Glomerular endothelial cell (primary cell): ENCODE data around the gene CNOT3. TPM values are rescaled to one million over a fixed set of nuclear protein-coding genes. Genes with fewer than 3 reads are reported as not detected.
"Not testable (repeated sequence)": the region's sequence is repeated elsewhere in the genome, so short reads cannot be mapped to it uniquely, and the experiment has no call there.

Experiments
- DNase-seq: peaks from one replicate; pipeline ENCODE4 v3.0.0-alpha.2; 2011; ENCODE audit warnings: low read depth, low spot score; ENCODE audit errors: extremely low read depth
- total RNA-seq: library from RNA; depleted of rRNA; stranded (reverse); fragments of >200 nt; gene quantifications from 2 replicates; pipeline ENCODE4 v1.2.3, GENCODE V29; 2015

The CNOT3 gene
- total RNA-seq, 1 donor from 2014 or later, result 29.5 TPM

DNA sequence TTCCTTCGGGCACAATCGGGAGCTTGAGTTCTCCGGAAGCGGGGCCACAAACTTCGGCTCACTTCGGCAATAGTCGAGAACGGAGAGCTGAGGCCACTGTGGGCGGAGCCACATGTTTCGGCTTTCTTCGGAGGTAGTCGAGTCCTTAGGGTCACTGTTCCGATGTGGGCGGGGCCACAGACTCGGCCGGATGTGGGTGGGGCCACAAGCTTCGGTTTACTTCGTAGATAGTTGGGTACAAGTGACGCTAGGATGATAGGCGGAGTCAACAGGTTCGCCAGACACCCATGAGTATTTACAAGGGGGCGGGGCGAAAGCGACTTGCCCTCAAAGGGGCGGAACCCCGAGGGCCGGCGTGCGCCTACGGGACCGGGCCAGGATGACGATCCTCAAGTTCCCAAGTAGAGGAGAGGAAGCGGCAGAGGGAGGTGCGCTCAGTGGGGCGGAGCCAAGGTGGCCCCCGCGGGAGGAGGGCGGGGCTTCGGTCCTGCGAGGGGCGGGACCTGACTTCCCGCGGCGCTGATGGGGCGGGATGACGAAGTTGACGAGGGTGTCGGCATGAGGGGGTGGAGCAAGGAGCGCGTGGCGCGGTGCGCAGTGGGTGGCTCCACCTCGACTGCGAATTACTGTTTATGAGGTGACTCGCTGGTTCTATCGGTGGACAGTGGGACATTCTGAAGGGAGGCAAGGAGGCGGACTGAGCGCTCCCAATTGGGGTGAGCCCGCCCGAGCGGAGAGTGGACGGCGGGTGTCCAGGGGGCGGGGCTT lies 52.4 kb downstream of the CNOT3 start:
- DNase-seq, result peak; percentile 100

DNA sequence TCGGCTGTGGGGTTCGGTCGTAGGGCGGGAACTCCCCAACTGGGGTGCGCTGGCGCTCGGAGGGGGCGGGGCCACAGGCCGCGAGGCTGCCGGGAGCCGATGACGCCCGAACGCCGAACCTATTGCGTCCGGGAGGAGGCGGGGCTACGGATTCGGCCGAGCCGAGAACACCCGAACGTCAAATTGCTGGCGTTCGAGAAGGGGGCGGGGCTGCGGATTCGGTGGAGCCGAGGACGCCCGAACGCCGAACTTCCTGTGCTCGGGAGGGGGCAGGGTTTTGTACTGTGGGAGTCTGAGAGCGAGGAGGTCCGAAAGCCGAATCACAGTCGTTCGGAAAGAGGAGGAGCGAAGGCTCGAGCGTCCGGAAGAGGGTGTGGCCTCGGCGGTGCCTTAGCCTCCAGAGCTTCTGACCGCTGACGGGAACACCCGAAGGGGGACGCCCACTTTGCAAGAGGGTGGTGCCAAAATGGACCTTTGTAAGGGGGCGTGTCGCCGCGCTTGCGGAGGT lies 53.0 kb downstream of the CNOT3 start:
- DNase-seq, result peak; percentile 94

DNA sequence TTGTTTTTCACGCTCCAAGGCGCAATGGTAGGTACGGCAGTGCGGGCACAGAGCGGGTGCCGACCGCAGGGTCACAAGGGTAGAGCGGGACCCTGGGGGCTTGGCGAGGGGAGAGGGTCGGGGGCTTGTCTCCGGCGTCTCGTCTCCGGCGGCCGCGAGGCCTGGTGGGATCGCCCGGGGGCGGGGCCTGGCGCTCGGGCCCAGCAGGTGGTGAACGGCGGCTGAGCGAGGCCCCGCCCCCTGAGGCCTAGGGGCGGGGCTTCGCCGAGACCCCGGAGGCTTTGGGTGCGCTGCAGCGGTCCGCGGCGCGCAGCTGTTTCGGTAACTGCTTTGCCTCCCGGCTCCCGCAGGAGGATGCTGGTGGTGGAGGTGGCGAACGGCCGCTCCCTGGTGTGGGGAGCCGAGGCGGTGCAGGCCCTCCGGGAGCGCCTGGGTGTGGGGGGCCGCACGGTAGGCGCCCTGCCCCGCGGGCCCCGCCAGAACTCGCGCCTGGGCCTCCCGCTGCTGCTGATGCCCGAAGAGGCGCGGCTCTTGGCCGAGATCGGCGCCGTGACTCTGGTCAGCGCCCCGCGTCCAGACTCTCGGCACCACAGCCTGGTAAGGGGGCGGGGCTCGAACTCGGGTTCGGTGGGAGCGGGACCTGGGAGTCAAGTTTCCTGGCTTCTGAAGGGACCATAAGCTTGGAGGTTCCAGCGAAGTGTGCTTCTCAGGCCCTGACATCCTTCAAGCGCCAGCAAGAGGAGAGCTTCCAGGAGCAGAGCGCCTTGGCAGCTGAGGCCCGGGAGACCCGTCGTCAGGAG lies 53.6 kb downstream of the CNOT3 start, which contains the start of gene TSEN34:
Gene TSEN34, plus strand, starts transcription at position 298 of the 800 bp plus-strand sequence. Its CDS starts 57 bp downstream, at position 355.
- DNase-seq, result no peak

DNA sequence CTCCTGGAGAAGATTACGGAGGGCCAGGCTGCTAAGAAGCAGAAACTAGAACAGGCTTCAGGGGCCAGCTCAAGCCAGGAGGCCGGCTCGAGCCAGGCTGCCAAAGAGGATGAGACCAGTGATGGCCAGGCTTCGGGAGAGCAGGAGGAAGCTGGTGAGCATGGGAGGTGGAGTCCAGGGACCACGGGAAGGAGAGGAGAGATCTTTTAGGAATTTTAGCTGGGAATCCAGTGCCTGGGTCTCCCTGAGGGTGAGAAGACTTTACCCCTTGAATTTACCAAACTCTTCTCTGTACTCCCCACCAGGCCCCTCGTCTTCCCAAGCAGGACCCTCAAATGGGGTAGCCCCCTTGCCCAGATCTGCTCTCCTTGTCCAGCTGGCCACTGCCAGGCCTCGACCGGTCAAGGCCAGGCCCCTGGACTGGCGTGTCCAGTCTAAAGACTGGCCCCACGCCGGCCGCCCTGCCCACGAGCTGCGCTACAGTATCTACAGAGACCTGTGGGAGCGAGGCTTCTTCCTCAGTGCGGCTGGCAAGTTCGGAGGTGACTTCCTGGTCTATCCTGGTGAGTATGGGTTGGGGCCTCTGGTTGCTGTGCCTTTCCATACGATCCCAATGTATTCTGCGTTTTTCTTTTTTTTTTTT lies 54.4 kb downstream of the CNOT3 start:
- DNase-seq, result no peak

DNA sequence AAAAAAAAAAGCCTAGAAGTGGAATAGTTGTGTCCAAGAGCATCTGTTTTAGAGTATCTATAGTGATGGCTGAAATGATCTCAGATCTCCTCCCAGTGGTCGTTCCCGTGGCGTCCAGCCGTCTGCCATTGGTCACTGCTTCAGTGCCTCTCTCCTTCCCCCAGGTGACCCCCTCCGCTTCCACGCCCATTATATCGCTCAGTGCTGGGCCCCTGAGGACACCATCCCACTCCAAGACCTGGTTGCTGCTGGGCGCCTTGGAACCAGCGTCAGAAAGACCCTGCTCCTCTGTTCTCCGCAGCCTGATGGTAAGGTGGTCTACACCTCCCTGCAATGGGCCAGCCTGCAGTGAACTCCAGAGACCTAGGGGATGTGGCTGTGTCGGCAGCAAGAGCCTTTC lies 55.4 kb downstream of the CNOT3 start:
- DNase-seq, result no peak

DNA sequence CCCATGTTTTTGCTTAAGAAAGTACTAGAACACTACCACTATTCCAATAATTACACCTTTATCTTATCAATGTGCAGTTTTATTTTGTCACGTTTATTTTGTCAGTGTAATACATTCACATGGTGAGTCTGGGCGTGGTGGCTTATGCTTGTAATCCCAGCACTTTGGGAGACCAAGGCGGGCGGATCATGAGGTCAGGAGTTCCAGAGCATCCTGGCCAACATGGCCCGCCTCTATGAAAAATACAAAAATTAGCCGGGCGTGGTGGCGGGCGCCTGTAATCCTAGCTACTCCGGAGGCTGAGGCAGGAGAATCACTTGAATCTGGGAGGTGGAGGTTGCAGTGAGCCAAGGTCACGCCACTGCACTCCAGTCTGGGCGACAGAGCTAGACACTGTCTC lies 56.9 kb downstream of the CNOT3 start:
- not testable (repeated sequence) for DNase-seq

DNA sequence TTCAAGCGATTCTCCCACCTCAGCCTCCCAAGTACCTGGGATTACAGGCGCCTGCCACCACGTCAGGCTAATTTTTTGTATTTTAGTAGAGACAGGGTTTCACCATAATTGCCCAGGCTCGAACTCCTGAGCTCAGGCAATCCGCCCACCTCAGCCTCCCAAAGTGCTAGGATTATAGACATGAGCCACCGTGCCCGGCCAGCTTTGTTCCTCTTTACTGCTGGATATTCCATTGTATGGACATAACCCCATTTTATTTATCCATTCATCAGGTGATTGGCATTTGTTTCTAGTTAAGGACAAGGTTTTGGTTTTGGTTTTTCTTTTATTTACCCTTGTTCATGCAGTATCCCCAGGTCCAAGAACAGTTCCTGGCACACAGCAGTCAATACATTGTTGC lies 59.0 kb downstream of the CNOT3 start:
- no peak for DNase-seq

DNA sequence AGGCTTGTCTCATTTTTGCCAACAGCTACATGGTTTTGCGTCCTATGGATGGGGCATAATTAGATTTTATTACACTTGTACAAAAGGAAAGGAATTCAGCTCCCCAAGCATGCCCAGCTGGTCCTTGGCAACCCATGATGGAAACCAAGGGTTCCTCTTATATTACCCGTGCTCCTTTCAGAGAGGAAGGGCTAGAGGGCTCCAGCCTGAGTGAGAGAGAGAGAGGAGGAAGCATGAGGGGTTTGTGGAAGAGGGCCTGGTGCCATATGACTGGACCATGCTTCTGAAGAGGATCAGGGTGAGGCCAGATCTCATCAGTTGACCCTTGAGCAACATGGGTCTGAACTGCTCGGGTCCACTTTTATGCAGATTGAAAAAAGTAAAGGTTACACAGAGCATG lies 59.6 kb downstream of the CNOT3 start:
- no peak for DNase-seq

DNA sequence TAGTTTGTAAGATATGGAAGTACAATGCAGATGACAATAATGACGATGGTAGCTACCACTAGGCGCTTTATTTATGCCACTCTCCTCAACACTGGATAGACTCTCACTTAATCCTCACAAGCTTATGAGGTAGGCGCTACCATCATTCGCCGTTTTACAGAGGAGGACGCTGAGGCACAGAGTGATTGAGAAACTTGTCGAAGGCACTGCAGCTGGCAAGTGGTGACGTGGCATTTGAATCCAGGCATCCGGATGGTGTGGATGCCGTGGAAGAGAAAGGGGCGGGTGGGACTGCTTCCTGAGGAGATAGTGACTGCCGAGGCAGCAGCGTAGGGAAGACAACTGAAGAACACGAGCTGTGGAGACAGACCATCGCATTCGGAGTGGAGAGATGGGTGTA lies 61.8 kb downstream of the CNOT3 start:
- DNase-seq, result no peak

DNA sequence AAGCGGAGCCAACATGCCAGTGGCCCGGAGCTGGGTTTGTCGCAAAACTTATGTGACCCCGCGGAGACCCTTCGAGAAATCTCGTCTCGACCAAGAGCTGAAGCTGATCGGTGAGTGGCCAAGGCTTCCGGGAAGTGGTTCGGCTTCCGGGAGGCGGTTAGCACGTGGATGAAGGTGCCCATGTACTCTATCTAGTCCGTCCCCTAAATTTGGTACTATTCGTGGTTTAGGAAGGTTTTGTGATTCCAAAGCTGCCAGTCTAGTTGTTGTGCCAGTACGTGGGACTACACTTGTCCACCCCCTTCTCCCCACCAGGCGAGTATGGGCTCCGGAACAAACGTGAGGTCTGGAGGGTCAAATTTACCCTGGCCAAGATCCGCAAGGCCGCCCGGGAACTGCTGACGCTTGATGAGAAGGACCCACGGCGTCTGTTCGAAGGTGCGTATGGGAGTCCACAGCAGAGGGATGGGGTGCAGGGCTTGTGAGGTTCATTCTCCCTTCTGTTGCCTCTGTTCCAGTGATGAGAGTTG lies 63.7 kb downstream of the CNOT3 start:
- no peak for DNase-seq

DNA sequence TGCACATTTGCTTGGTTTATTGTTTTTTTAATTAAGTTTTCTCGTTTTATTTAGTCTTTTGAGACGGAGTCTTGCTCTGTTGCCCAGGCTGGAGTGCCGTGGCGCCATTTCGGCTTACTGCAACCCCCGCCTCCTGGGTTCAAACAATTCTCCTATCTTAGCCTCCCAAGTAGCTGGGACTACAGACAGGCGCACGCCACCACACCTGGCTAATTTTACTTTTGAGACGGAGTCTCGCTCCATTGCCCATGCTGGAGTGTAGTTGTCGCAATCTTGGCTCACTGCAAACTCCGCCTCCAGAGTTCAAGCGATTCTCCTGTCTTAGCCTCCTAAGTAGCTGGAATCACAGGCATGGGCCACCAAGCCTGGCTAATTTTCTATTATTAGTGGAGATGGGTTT lies 64.4 kb downstream of the CNOT3 start:
- DNase-seq, result no peak

DNA sequence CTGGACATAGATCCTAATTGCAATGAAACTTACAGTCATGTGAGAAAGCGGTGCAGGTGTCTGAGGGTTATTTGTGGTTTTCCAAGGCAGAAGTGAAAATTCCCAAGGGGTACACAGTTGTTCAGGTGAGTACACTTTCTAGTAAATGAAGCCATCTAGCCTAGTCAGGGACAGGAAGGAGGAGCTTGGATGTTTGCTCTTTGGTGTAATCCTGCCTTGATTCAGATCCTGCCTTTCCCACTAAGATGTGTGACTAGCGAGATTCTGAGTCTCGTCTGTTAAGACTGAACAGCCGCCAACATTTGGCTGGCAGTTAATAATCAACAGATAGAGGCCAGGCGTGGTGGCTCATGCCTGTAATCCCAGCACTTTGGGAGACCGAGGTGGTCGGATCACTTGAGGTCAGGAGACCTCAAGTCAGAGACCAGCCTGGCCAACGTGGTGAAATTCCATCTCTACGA lies 65.6 kb downstream of the CNOT3 start:
- DNase-seq, result no peak

DNA sequence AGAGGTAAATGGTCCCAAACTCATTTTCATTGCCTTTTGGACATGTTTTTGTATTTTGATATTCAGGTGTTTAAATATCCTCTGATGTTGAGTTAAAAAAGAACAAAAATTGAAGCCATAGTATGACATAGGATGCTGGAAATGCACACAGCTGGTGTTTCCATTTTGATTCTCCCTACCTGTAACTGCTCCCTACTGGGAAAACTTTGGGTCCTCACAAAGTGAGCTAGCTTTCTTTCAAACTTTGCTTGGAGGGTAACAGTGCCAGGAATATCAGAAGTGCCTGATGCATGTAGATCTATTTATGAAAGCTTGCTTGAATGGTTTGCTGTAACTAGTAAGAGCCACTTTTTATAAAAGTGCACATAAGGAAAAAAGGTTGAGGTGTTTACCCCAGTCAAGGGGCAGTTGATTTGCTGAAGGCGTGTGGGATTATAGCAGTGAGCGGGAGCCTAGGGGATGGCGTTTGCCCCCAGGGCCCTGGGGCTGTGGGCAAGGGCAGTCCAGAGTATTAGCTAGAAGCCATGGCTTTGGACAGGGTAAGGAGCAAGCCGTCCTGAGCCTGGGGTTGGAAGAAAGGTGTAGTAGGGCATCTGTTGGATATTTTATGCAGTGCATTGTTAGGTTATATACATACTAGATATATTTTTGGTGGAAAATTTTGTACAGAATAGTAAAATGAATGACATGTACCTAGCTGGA lies 67.4 kb downstream of the CNOT3 start:
- DNase-seq, result no peak

Other genes starting within 250 kb of the CNOT3 start
- gene CACNG7, start 228.5 kb upstream of the CNOT3 start, total RNA-seq, result 1.9 and 2.2 TPM in 2 replicates
- 1.3 and 2.1 TPM in 2 replicates for gene CACNG8, start 174.8 kb upstream of the CNOT3 start, total RNA-seq
- gene CACNG6, start 146.1 kb upstream of the CNOT3 start, total RNA-seq, result 2.2 and 3.0 TPM in 2 replicates
- gene VSTM1, start 73.9 kb upstream of the CNOT3 start, total RNA-seq, result not detected in 2 replicates
- gene TARM1, start 56.4 kb upstream of the CNOT3 start, total RNA-seq, result not detected in 2 replicates
- not detected in 2 replicates for gene OSCAR, start 37.0 kb upstream of the CNOT3 start, total RNA-seq
- 11.7 and 26.2 TPM in 2 replicates for gene NDUFA3, start 34.9 kb upstream of the CNOT3 start, total RNA-seq
- gene TFPT, start 22.1 kb upstream of the CNOT3 start, total RNA-seq, result 58.5 and 63.2 TPM in 2 replicates
- 57.8 and 66.7 TPM in 2 replicates for gene PRPF31, start 22.0 kb upstream of the CNOT3 start, total RNA-seq
- gene LENG1, start 22.0 kb downstream of the CNOT3 start, total RNA-seq, result 7.5 and 8.0 TPM in 2 replicates
- not detected in 2 replicates for gene TMC4, start 35.4 kb downstream of the CNOT3 start, total RNA-seq
- gene MBOAT7, start 51.8 kb downstream of the CNOT3 start, total RNA-seq, result 354 and 361 TPM in 2 replicates
- gene TSEN34, start 53.5 kb downstream of the CNOT3 start, total RNA-seq, result 92.9 and 140 TPM in 2 replicates
- gene RPS9, start 63.1 kb downstream of the CNOT3 start, total RNA-seq, result 1,387 and 1,829 TPM in 2 replicates
- not detected in 2 replicates for gene LILRB3, start 85.2 kb downstream of the CNOT3 start, total RNA-seq
- not detected in 2 replicates for gene LILRA6, start 105.0 kb downstream of the CNOT3 start, total RNA-seq
- not detected in 2 replicates for gene LILRB5, start 119.5 kb downstream of the CNOT3 start, total RNA-seq
- gene LILRB2, start 143.3 kb downstream of the CNOT3 start, total RNA-seq, result not detected in 2 replicates
- gene LILRA5, start 175.4 kb downstream of the CNOT3 start, total RNA-seq, result not detected in 2 replicates
- not detected in 2 replicates for gene LILRA4, start 201.4 kb downstream of the CNOT3 start, total RNA-seq
- not detected in 2 replicates for gene LAIR1, start 227.2 kb downstream of the CNOT3 start, total RNA-seq